Measurements from ENCODE around the gene MAD2L1BP.

MAD2L1BP gene

GRCh38 chr6:43683708-43684455 lies 48.2 kb downstream of the MAD2L1BP start:
- DNase-seq: no peak

- no peak for DNase-seq
Observed at GRCh38 chr6:43687079-43687436, 51.4 kb downstream of the MAD2L1BP start.

GRCh38 chr6:43687437-43688347 lies 52.1 kb downstream of the MAD2L1BP start, which contains the start of gene MRPS18A:
Gene MRPS18A, minus strand, starts transcription at chr6:43687791. Its CDS starts 12 bp downstream, at chr6:43687779.
- DNase-seq: peak; percentile 66

GRCh38 chr6:43689421-43689820 lies 53.8 kb downstream of the MAD2L1BP start:
- no peak for DNase-seq
